ENCODE measurements around the gene RABGAP1.
"Not testable (repeated sequence)": the region's sequence is repeated elsewhere in the genome, so short reads cannot be mapped to it uniquely, and the experiment has no call there.

The RABGAP1 gene

GRCh38 chr9:122940749-122941581 lies at the start of gene RABGAP1:
RABGAP1 (plus strand) TSS chr9:122941020; CDS start chr9:122957060, 16,040 bp downstream.
- DNase-seq: peak; percentile 78

GRCh38 chr9:122897969-122898368 lies 42.9 kb upstream of the RABGAP1 start:
- no peak for DNase-seq

GRCh38 chr9:122900791-122901190 lies 40.0 kb upstream of the RABGAP1 start:
- no peak for DNase-seq

GRCh38 chr9:122904466-122904822 lies 36.4 kb upstream of the RABGAP1 start:
- DNase-seq: no peak

GRCh38 chr9:122904823-122905710 lies 35.8 kb upstream of the RABGAP1 start, which contains the start of gene RC3H2:
RC3H2 (minus strand) TSS chr9:122905359; CDS start chr9:122897509, 7,850 bp downstream.
- peak; percentile 96 for DNase-seq

GRCh38 chr9:122906122-122906521 lies 34.7 kb upstream of the RABGAP1 start:
- not testable (repeated sequence) for DNase-seq

GRCh38 chr9:122912671-122912963 lies 28.2 kb upstream of the RABGAP1 start:
- DNase-seq: no peak

- DNase-seq: peak; percentile 45
Measured at GRCh38 chr9:122912964-122913673, 27.7 kb upstream of the RABGAP1 start, which contains the start of gene ZBTB6. ZBTB6 (minus strand) TSS chr9:122913323; CDS start chr9:122912072, 1,251 bp downstream.

- DNase-seq: no peak
Measured at GRCh38 chr9:122918310-122918709, 22.5 kb upstream of the RABGAP1 start.

- no peak for DNase-seq
Measured at GRCh38 chr9:122922713-122923112, 18.1 kb upstream of the RABGAP1 start.

GRCh38 chr9:122923947-122924346 lies 16.9 kb upstream of the RABGAP1 start:
- DNase-seq: no peak

GRCh38 chr9:122929796-122930354 lies 10.9 kb upstream of the RABGAP1 start:
- no peak for DNase-seq

- no peak for DNase-seq
Measured at GRCh38 chr9:122930541-122931225, 10.1 kb upstream of the RABGAP1 start.

- peak; percentile 69 for DNase-seq
Measured at GRCh38 chr9:122931226-122932121, 9.3 kb upstream of the RABGAP1 start, which contains the start of gene ZBTB26. ZBTB26 (minus strand) TSS chr9:122931512; CDS start chr9:122919934, 11,578 bp downstream.

GRCh38 chr9:122936464-122936863 lies 4.4 kb upstream of the RABGAP1 start:
- no peak for DNase-seq

GRCh38 chr9:122936883-122937282 lies 3.9 kb upstream of the RABGAP1 start:
- no peak for DNase-seq

- DNase-seq: no peak
Measured at GRCh38 chr9:122939601-122940000, 1.2 kb upstream of the RABGAP1 start.

GRCh38 chr9:122940454-122940748 lies 419 bp upstream of the RABGAP1 start:
- DNase-seq: no peak

GRCh38 chr9:122941582-122942234 lies 888 bp downstream of the RABGAP1 start:
- DNase-seq: no peak

Measured in NCI-H446 treated with DMSO at 0.1 percent for 48 hours (cell line).